ENCODE measurements around the gene INS. TPM values are rescaled to one million over a fixed set of nuclear protein-coding genes. Genes with fewer than 3 reads are reported as not detected.

Gene INS
- total and polyA plus RNA-seq, 5 donors from 2014 or later: not detected

DNA sequence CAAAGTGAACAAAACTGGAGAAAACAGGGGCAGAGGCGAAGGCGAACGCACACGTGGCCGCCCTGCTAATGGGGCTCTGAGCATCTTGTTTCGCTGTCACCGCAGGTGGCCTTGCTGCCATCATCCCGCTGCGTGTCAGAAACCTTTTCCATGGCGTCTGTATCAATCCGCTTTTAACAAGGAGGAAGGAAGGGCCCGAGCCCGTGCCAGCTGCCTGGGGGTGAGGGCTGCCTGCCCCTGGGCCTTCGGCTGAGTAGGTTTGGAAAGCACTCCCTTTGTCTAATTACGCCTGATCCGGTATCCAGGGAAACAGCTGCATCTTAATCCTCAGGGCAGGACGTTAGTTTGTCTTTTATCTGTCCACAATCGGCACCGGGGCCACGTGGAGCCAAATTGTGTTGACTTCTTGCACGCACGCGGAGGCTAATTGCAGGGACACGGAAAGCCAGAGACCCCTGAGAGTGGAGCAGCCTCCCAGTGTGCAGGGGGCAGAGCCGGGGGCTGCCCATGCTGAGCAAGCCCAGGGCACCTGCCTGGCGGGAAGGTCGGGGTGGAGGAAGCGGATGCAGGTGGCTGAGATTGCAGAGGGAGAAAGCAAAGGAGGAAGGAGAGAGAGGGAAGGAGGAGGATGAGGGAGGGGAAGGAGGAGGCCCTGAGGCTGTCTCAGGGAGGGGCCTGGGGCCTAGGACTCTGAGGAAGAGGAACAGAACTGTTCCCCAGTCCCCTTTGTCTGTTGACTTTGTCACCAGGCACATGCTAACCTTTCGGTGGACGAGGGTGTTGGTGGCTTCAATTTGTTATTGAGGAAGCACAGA lies 29.9 kb upstream of the INS start:
- Mint-ChIP-seq H3K27ac (peak overlapping the region in 2 of 3 donors; percentile 5 to 36), H3K4me3 (no peak overlapping the region), H3K4me1 (peaks cover 0 to 6% (median 0%) of the 10 kb centered on the region in 4 donors), H3K9me3 (no peaks in the 10 kb centered on the region), H3K27me3 (no peaks in the 10 kb centered on the region), H3K36me3 (no peaks in the 10 kb centered on the region)
- Histone ChIP-seq H3K9me3 (ENCODE audit: control insufficient read depth in 2 of 2, low read length in 2 of 2) (no peaks in the 10 kb centered on the region), H3K27ac (ENCODE audit: insufficient read depth, low read length, poor library complexity, severe bottlenecking) (no peak overlapping the region), H3K4me3 (ENCODE audit: low read depth, low read length) (no peak overlapping the region), H3K27me3 (ENCODE audit: control insufficient read depth, insufficient read depth, low read length) (no peaks in the 10 kb centered on the region), H3K4me1 (ENCODE audit: control insufficient read depth, insufficient read depth, low read length, poor library complexity, severe bottlenecking) (no peaks in the 10 kb centered on the region), H3K36me3 (ENCODE audit: control insufficient read depth, insufficient read depth, low read length) (no peaks in the 10 kb centered on the region)
- DNase-seq (no peak), ATAC-seq (ENCODE audit: low read depth in 2 of 2) (no peak)

DNA sequence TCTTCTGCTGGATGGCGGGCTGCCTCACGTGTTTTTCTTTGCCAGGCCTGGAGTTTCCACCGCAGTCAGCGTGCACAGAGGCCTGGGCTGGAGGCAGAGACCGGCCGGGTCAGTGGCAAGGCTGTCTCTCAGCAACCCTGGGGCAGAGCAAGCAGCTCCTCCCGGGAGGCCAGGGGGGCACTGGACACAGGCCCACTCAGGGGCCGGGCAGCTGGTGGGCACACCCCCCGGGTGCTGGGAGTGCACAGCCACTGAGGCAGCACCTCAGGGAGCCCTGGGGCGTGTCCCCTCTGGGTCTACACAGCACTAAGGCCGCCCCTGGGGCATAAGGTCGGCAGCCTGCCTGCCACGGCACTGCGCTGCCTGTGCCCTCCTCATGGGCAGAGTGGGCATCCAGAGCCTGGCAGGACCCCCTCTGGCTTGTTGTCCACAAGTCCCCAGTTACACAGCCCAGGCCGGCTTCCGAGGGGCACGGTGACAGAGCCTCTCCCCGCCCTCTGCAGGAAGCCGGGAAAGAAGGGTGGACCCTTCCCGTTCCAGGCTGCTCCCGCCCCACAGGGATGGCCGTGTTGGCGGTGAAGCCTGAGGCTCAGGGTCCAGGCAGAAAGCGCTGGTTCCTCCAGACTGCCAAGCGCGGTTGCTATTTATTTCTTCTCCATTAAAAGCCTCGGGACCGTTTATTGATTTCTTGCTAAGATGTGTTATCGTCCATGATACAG lies 29.1 kb upstream of the INS start:
- peaks cover 0 to 7% (median 0%) of the 10 kb centered on the region in 4 donors for H3K4me1 Mint-ChIP-seq
- Histone ChIP-seq H3K27me3 (ENCODE audit: control insufficient read depth, insufficient read depth, low read length) (no peaks in the 10 kb centered on the region), H3K27ac (ENCODE audit: insufficient read depth, low read length, poor library complexity, severe bottlenecking) (no peak overlapping the region), H3K4me3 (ENCODE audit: low read depth, low read length) (no peak overlapping the region), H3K36me3 (ENCODE audit: control insufficient read depth, insufficient read depth, low read length) (no peaks in the 10 kb centered on the region), H3K4me1 (ENCODE audit: control insufficient read depth, insufficient read depth, low read length, poor library complexity, severe bottlenecking) (no peaks in the 10 kb centered on the region), H3K9me3 (ENCODE audit: control insufficient read depth in 2 of 2, low read length in 2 of 2) (no peaks in the 10 kb centered on the region)
- H3K27me3 Mint-ChIP-seq: no peaks in the 10 kb centered on the region
- DNase-seq (no peak), ATAC-seq (ENCODE audit: low read depth in 2 of 2) (no peak)
- H3K36me3 Mint-ChIP-seq: no peaks in the 10 kb centered on the region
- no peak overlapping the region for H3K4me3 Mint-ChIP-seq
- no peaks in the 10 kb centered on the region for H3K9me3 Mint-ChIP-seq
- no peak overlapping the region for H3K27ac Mint-ChIP-seq

DNA sequence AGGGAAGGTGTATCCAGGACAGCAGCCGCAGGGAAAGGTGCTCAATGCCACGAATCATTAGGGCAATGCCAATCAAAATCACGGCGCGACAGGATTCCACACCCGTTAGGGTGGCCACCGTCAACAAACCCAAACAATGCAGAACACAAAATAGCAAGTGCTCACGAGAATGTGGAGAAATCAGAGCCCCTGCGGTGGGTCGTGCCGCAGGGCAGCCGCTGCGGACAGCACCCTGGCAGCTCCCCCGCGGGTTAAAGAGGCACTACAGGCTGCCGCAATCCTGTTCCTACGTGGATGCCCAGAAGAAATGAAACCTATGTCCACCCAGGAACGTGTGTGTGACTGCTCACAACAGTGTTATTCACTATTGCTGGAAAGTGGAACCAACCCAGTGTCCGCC lies 27.7 kb upstream of the INS start:
- peaks cover 0 to 7% (median 0%) of the 10 kb centered on the region in 4 donors for H3K4me1 Mint-ChIP-seq
- no peaks in the 10 kb centered on the region for H3K36me3 Mint-ChIP-seq
- ATAC-seq (ENCODE audit: low read depth in 2 of 2) (no peak), DNase-seq (no peak)
- no peaks in the 10 kb centered on the region for H3K9me3 Mint-ChIP-seq
- no peak overlapping the region for H3K27ac Mint-ChIP-seq
- H3K4me3 Mint-ChIP-seq: no peak overlapping the region
- H3K27me3 ChIP-seq (ENCODE audit: control insufficient read depth, insufficient read depth, low read length): no peaks in the 10 kb centered on the region
- H3K27me3 Mint-ChIP-seq: no peaks in the 10 kb centered on the region
- no peaks in the 10 kb centered on the region for H3K9me3 ChIP-seq (ENCODE audit: control insufficient read depth in 2 of 2, low read length in 2 of 2)
- H3K4me1 ChIP-seq (ENCODE audit: control insufficient read depth, insufficient read depth, low read length, poor library complexity, severe bottlenecking): no peaks in the 10 kb centered on the region
- no peaks in the 10 kb centered on the region for H3K36me3 ChIP-seq (ENCODE audit: control insufficient read depth, insufficient read depth, low read length)
- H3K27ac ChIP-seq (ENCODE audit: insufficient read depth, low read length, poor library complexity, severe bottlenecking): no peak overlapping the region
- H3K4me3 ChIP-seq (ENCODE audit: low read depth, low read length): no peak overlapping the region

DNA sequence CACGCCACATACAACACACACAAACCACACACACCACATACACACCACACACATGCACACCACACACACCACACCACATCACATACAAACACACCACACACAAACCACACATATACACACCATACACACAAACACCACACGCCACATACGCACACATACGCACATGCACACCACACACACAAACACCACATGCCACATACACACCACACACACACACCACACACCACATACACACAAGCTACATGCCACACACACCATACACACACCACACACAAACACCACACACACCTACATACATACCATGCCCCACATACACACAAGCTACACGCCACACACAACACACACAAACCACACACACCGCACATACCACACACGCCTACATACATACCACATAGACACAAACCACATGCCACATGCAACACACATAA lies 26.3 kb upstream of the INS start:
- no peak overlapping the region for H3K27ac Mint-ChIP-seq
- H3K9me3 Mint-ChIP-seq: no peaks in the 10 kb centered on the region
- no peaks in the 10 kb centered on the region for H3K36me3 Mint-ChIP-seq
- no peaks in the 10 kb centered on the region for H3K27me3 Mint-ChIP-seq
- Histone ChIP-seq H3K4me3 (ENCODE audit: low read depth, low read length) (no peak overlapping the region), H3K4me1 (ENCODE audit: control insufficient read depth, insufficient read depth, low read length, poor library complexity, severe bottlenecking) (no peaks in the 10 kb centered on the region), H3K27ac (ENCODE audit: insufficient read depth, low read length, poor library complexity, severe bottlenecking) (no peak overlapping the region), H3K9me3 (ENCODE audit: control insufficient read depth in 2 of 2, low read length in 2 of 2) (no peaks in the 10 kb centered on the region), H3K36me3 (ENCODE audit: control insufficient read depth, insufficient read depth, low read length) (no peaks in the 10 kb centered on the region), H3K27me3 (ENCODE audit: control insufficient read depth, insufficient read depth, low read length) (no peaks in the 10 kb centered on the region)
- DNase-seq (no peak), ATAC-seq (ENCODE audit: low read depth in 2 of 2) (no peak)
- peaks cover 0 to 7% (median 0%) of the 10 kb centered on the region in 4 donors for H3K4me1 Mint-ChIP-seq
- H3K4me3 Mint-ChIP-seq: no peak overlapping the region

DNA sequence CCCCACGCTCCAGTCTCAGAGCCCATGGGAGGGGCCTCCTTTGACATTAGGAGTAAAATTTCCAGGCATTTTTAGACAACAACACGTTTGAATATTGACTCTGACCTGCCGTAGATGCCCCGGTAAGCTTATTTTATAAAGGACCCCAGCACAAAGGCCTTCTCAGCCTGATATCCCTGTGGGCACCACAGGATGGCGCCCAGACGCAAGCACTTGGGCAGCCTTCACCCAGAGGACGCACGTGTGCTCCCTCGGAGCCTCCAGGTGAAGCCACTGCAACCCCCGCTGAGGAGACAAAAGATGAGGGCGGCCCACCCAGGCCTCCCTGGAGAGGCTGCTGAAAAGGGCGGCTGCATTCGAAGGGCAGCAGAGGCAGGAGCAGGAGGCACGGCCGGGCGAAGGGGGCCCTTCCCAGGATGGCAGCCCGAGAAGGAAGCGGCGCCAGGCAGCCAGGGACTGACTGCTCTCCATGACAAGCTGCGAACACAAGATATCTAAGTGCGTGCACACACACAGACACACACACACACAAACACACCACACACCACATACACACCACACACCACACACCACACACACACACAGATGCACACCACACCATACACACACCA lies 25.8 kb upstream of the INS start:
- Mint-ChIP-seq H3K27ac (no peak overlapping the region), H3K4me3 (no peak overlapping the region), H3K36me3 (no peaks in the 10 kb centered on the region), H3K27me3 (no peaks in the 10 kb centered on the region), H3K9me3 (no peaks in the 10 kb centered on the region), H3K4me1 (peaks cover 0 to 6% (median 0%) of the 10 kb centered on the region in 4 donors)
- H3K9me3 ChIP-seq (ENCODE audit: control insufficient read depth in 2 of 2, low read length in 2 of 2): no peaks in the 10 kb centered on the region
- DNase-seq (peak in 2 of 3 donors; percentile 42 to 58), ATAC-seq (ENCODE audit: low read depth in 2 of 2) (peak; percentile 50 to 75)
- no peaks in the 10 kb centered on the region for H3K4me1 ChIP-seq (ENCODE audit: control insufficient read depth, insufficient read depth, low read length, poor library complexity, severe bottlenecking)
- no peak overlapping the region for H3K27ac ChIP-seq (ENCODE audit: insufficient read depth, low read length, poor library complexity, severe bottlenecking)
- H3K4me3 ChIP-seq (ENCODE audit: low read depth, low read length): no peak overlapping the region
- H3K27me3 ChIP-seq (ENCODE audit: control insufficient read depth, insufficient read depth, low read length): no peaks in the 10 kb centered on the region
- H3K36me3 ChIP-seq (ENCODE audit: control insufficient read depth, insufficient read depth, low read length): no peaks in the 10 kb centered on the region

DNA sequence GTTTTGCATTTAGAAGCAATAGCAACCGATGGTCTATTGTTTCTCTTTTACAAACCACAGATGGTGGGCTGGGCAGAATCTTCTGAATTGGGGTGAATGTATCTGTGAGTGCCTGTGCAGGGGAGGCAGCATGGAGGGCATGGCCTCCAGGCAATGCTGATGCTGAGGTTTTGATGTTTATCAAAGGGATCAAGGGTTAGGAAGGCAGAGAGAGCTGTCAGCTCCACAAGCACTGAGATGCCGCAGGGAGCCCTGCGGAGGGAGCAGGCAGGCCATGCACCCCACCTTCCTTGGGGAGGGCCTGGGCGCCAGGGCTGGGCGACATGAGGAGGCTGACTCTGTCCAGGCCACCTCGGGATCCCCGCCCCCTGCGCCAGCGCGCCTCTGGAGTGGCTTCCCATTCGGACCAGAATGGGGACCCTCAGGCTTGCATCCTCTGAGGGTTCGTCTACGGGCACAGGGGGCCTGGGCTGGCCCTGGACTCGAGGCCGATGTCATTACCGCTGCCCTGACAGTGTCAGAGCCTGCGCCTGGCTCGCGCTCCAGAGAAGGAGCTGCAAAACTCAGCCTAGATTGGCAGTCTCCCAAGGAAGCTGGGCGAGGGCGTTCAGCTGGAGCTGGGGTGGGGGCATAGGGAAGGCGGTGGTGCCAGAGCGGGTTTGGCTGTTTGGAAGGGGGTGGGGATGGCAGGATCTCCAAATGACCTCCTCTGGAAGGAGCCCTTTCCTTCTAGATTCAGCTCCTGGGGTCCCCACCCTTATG lies 24.5 kb upstream of the INS start:
- Mint-ChIP-seq H3K27ac (no peak overlapping the region), H3K4me3 (no peak overlapping the region), H3K9me3 (no peaks in the 10 kb centered on the region)

DNA sequence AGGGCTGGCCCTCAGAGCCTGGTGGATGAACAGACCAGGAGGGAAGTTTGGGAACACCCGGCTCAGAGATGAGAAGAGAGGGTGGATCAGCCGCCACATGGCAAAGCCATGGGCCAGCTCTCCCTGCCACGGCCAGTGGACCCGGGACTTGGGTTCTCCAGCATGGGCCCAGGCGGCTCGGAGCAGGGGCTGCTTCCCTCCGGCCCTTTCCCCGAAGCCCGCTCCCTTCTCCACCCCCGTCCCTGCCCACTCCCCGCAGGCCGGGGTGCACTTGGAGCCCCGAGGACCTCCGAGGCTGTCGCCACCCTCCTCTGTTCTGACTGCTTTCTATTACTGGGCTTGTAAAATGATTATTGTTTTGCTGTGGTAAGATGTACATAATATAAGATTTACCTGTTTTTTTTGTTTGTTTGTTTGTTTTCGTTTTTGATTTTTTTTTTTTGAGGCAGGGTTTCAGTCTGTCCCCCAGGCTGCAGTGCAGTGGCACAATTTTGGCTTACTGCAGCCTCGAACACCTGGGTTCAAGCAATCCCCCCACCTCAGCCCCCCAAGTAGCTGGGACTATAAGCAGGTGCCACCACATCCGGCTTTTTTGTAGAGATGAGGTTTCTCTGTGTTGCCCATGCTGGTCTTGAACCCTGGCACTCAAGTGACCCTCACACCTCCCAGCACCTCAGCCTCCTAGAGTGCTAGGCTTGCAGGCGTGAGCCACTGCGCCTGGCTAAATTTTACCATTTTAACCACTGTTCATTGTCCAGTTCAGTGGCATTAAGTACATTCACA lies 21.9 kb upstream of the INS start:
- Mint-ChIP-seq H3K4me1 (peaks cover 0 to 2% (median 0%) of the 10 kb centered on the region in 4 donors), H3K9me3 (no peaks in the 10 kb centered on the region), H3K27ac (no peak overlapping the region), H3K4me3 (no peak overlapping the region), H3K36me3 (no peaks in the 10 kb centered on the region), H3K27me3 (no peaks in the 10 kb centered on the region)
- DNase-seq: no peak
- H3K27ac ChIP-seq (ENCODE audit: insufficient read depth, low read length, poor library complexity, severe bottlenecking): no peak overlapping the region
- H3K36me3 ChIP-seq (ENCODE audit: control insufficient read depth, insufficient read depth, low read length): no peaks in the 10 kb centered on the region
- H3K4me1 ChIP-seq (ENCODE audit: control insufficient read depth, insufficient read depth, low read length, poor library complexity, severe bottlenecking): no peaks in the 10 kb centered on the region
- no peaks in the 10 kb centered on the region for H3K27me3 ChIP-seq (ENCODE audit: control insufficient read depth, insufficient read depth, low read length)
- ATAC-seq (ENCODE audit: low read depth in 2 of 2): no peak
- H3K4me3 ChIP-seq (ENCODE audit: low read depth, low read length): no peak overlapping the region
- no peaks in the 10 kb centered on the region for H3K9me3 ChIP-seq (ENCODE audit: control insufficient read depth in 2 of 2, low read length in 2 of 2)

More for the DNA sequence above, 24.5 kb upstream of the INS start:
- Histone ChIP-seq H3K27me3 (ENCODE audit: control insufficient read depth, insufficient read depth, low read length) (no peaks in the 10 kb centered on the region), H3K36me3 (ENCODE audit: control insufficient read depth, insufficient read depth, low read length) (no peaks in the 10 kb centered on the region), H3K9me3 (ENCODE audit: control insufficient read depth in 2 of 2, low read length in 2 of 2) (no peaks in the 10 kb centered on the region), H3K4me1 (ENCODE audit: control insufficient read depth, insufficient read depth, low read length, poor library complexity, severe bottlenecking) (no peaks in the 10 kb centered on the region), H3K27ac (ENCODE audit: insufficient read depth, low read length, poor library complexity, severe bottlenecking) (no peak overlapping the region), H3K4me3 (ENCODE audit: low read depth, low read length) (no peak overlapping the region)
- ATAC-seq (ENCODE audit: low read depth in 2 of 2) (no peak), DNase-seq (no peak)
- Mint-ChIP-seq H3K4me1 (peaks cover 0 to 2% (median 0%) of the 10 kb centered on the region in 4 donors), H3K36me3 (no peaks in the 10 kb centered on the region), H3K27me3 (no peaks in the 10 kb centered on the region)

Measured in CD4-positive, CD25-positive, alpha-beta regulatory T cell (primary cell).